T-helper 1 cell treated with Interleukin-12 subunit alpha and Interleukin-12 subunit beta and Interleukin-4 antibody, amounts not matched to agents 30 μg/mL and 1 μg/mL, for 36 hours (primary cell): Measurements from ENCODE around the gene CAMK1D.

Source experiments
- H3K27ac Mint-ChIP-seq: one replicate; pipeline ENCODE4 v1.8.0; 2021; ENCODE audit warnings: mild to moderate bottlenecking, mixed read lengths
- H3K27me3 Mint-ChIP-seq: one replicate; pipeline ENCODE4 v1.8.0; 2021; ENCODE audit warnings: low read depth, mixed read lengths
- H3K36me3 Mint-ChIP-seq: one replicate; pipeline ENCODE4 v1.8.0; 2021; ENCODE audit warnings: low read depth, mixed read lengths
- H3K4me1 Mint-ChIP-seq: one replicate; pipeline ENCODE4 v1.8.0; 2021; ENCODE audit warnings: low read depth, mixed read lengths
- H3K4me3 Mint-ChIP-seq: one replicate; pipeline ENCODE4 v1.8.0; 2021; ENCODE audit warnings: mild to moderate bottlenecking, moderate library complexity, mixed read lengths
- H3K9me3 Mint-ChIP-seq: one replicate; pipeline ENCODE4 v1.8.0; 2021; ENCODE audit warnings: mixed read lengths

Gene CAMK1D

GRCh38 chr10:12394241-12395033 is 45.1 kb downstream of the CAMK1D start:
- Mint-ChIP-seq H3K27ac (no peak overlapping the region), H3K4me1 (peaks cover 4% of the 10 kb centered on the region), H3K27me3 (peaks cover 4% of the 10 kb centered on the region), H3K36me3 (no peaks in the 10 kb centered on the region), H3K9me3 (no peaks in the 10 kb centered on the region), H3K4me3 (no peak overlapping the region)

- no peaks in the 10 kb centered on the region for H3K27me3 Mint-ChIP-seq
- H3K4me3 Mint-ChIP-seq: no peak overlapping the region
- no peaks in the 10 kb centered on the region for H3K36me3 Mint-ChIP-seq
- H3K4me1 Mint-ChIP-seq: no peaks in the 10 kb centered on the region
- H3K9me3 Mint-ChIP-seq: no peaks in the 10 kb centered on the region
- H3K27ac Mint-ChIP-seq: no peak overlapping the region
Measured at GRCh38 chr10:12396093-12396492, 46.7 kb downstream of the CAMK1D start.

- no peaks in the 10 kb centered on the region for H3K9me3 Mint-ChIP-seq
- no peak overlapping the region for H3K4me3 Mint-ChIP-seq
- H3K36me3 Mint-ChIP-seq: no peaks in the 10 kb centered on the region
- H3K27ac Mint-ChIP-seq: no peak overlapping the region
- no peaks in the 10 kb centered on the region for H3K4me1 Mint-ChIP-seq
- H3K27me3 Mint-ChIP-seq: no peaks in the 10 kb centered on the region
Measured at GRCh38 chr10:12396567-12396966, 47.2 kb downstream of the CAMK1D start.

- no peaks in the 10 kb centered on the region for H3K27me3 Mint-ChIP-seq
- H3K4me3 Mint-ChIP-seq: no peak overlapping the region
- no peaks in the 10 kb centered on the region for H3K9me3 Mint-ChIP-seq
- no peaks in the 10 kb centered on the region for H3K4me1 Mint-ChIP-seq
- H3K27ac Mint-ChIP-seq: no peak overlapping the region
- H3K36me3 Mint-ChIP-seq: no peaks in the 10 kb centered on the region
Measured at GRCh38 chr10:12397147-12397896, 48.0 kb downstream of the CAMK1D start.

GRCh38 chr10:12397941-12398340 is 48.6 kb downstream of the CAMK1D start:
- H3K9me3 Mint-ChIP-seq: no peaks in the 10 kb centered on the region

GRCh38 chr10:12400266-12400931 is 51.1 kb downstream of the CAMK1D start:
- H3K27ac Mint-ChIP-seq: no peak overlapping the region

More at GRCh38 chr10:12397941-12398340, 48.6 kb downstream of the CAMK1D start:
- no peaks in the 10 kb centered on the region for H3K27me3 Mint-ChIP-seq
- no peak overlapping the region for H3K27ac Mint-ChIP-seq
- H3K4me1 Mint-ChIP-seq: peaks cover 3% of the 10 kb centered on the region
- H3K36me3 Mint-ChIP-seq: no peaks in the 10 kb centered on the region
- no peak overlapping the region for H3K4me3 Mint-ChIP-seq

GRCh38 chr10:12401466-12401865 is 52.1 kb downstream of the CAMK1D start:
- H3K36me3 Mint-ChIP-seq: no peaks in the 10 kb centered on the region
- no peaks in the 10 kb centered on the region for H3K9me3 Mint-ChIP-seq
- no peak overlapping the region for H3K4me3 Mint-ChIP-seq
- H3K27me3 Mint-ChIP-seq: no peaks in the 10 kb centered on the region
- H3K4me1 Mint-ChIP-seq: peaks cover 15% of the 10 kb centered on the region
- no peak overlapping the region for H3K27ac Mint-ChIP-seq

More at GRCh38 chr10:12400266-12400931, 51.1 kb downstream of the CAMK1D start:
- H3K4me3 Mint-ChIP-seq: no peak overlapping the region
- H3K9me3 Mint-ChIP-seq: no peaks in the 10 kb centered on the region
- H3K4me1 Mint-ChIP-seq: peaks cover 14% of the 10 kb centered on the region
- no peaks in the 10 kb centered on the region for H3K36me3 Mint-ChIP-seq
- H3K27me3 Mint-ChIP-seq: no peaks in the 10 kb centered on the region

GRCh38 chr10:12403119-12403518 is 53.8 kb downstream of the CAMK1D start:
- Mint-ChIP-seq H3K36me3 (no peaks in the 10 kb centered on the region), H3K4me3 (no peak overlapping the region), H3K27me3 (peaks cover 9% of the 10 kb centered on the region), H3K4me1 (peaks cover 20% of the 10 kb centered on the region), H3K9me3 (no peaks in the 10 kb centered on the region), H3K27ac (no peak overlapping the region)

- peaks cover 9% of the 10 kb centered on the region for H3K27me3 Mint-ChIP-seq
- peaks cover 26% of the 10 kb centered on the region for H3K4me1 Mint-ChIP-seq
- no peaks in the 10 kb centered on the region for H3K36me3 Mint-ChIP-seq
- H3K9me3 Mint-ChIP-seq: no peaks in the 10 kb centered on the region
- H3K4me3 Mint-ChIP-seq: no peak overlapping the region
- no peak overlapping the region for H3K27ac Mint-ChIP-seq
Measured at GRCh38 chr10:12405342-12406320, 56.3 kb downstream of the CAMK1D start.

DNA sequence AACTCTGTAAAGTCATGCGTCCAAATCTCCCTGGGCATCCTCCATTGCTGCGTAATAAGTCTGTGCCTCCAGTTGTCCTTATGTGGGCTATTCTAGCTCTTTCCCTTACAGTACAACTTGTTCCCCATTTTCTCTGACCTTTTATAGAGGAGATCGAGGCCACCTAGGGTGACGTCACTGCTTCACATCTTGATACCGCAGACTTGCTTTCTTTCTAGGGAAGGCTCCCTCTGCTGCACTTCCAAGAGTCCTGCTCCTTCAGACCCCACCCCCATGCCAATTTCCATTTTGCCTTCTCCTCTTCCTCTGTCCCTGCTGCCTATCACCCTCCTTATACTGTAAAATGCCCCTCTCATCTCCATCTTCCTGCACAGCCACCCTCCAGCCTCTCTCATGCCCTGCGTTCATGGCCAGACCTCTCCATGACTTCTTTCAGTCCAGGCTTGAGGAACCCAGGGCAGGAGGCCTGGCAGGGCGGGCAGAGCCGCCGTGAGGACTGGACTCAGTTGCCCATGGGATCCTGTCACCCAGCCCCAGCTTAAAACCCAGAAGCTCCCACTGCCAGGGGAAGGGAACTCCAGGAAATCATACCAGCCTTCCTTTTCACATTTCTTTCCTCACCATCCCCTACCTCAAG is 57.5 kb downstream of the CAMK1D start:
- H3K27ac Mint-ChIP-seq: no peak overlapping the region
- H3K4me3 Mint-ChIP-seq: no peak overlapping the region
- H3K9me3 Mint-ChIP-seq: no peaks in the 10 kb centered on the region
- peaks cover 9% of the 10 kb centered on the region for H3K27me3 Mint-ChIP-seq
- no peaks in the 10 kb centered on the region for H3K36me3 Mint-ChIP-seq
- peaks cover 26% of the 10 kb centered on the region for H3K4me1 Mint-ChIP-seq

DNA sequence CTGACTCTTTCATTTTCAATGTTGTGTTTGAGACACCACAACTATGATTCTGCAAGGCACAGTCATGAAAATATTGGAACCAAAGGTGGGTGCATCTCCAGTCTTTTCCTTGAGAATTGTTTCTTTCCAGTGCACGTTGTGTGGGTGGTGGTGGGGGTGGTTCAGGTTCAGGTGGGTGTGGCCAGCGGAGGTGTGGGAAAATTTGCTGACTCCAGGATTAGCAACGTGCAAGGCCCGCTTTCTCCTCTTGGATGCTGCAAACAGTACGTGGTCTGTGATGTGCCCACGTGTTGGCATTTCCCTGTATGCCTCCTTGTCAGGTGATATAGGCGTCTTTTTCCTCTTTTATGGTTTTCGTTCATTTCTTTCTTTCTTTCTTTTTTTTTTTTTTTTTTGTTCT is 59.1 kb downstream of the CAMK1D start:
- Mint-ChIP-seq H3K27ac (no peak overlapping the region), H3K4me1 (peaks cover 31% of the 10 kb centered on the region), H3K4me3 (no peak overlapping the region), H3K27me3 (peaks cover 9% of the 10 kb centered on the region), H3K36me3 (peaks cover 3% of the 10 kb centered on the region), H3K9me3 (peaks cover 4% of the 10 kb centered on the region)

GRCh38 chr10:12409161-12409560 is 59.8 kb downstream of the CAMK1D start:
- peaks cover 5% of the 10 kb centered on the region for H3K9me3 Mint-ChIP-seq
- no peak overlapping the region for H3K27ac Mint-ChIP-seq

DNA sequence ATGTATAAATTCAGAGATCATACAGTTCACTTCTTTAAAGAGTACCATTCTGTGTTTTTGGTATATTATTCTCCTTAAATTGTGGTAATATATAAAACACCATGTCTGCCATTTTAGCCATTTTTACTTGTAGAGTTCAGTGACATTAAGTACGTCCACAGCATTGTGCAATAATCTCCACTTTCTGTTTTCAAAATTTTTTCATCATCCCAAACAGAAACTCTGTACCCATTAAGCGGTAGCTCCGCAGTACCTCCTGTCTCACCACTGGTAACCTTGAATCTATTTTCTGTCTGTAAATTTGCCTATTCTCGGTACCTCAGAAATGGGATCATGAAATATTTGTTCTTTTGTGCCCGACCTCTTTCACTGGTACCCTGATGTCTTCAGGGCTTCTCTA is 60.3 kb downstream of the CAMK1D start:
- Mint-ChIP-seq H3K4me3 (no peak overlapping the region), H3K4me1 (peaks cover 27% of the 10 kb centered on the region), H3K9me3 (peaks cover 5% of the 10 kb centered on the region), H3K27ac (no peak overlapping the region), H3K27me3 (peaks cover 9% of the 10 kb centered on the region), H3K36me3 (peaks cover 7% of the 10 kb centered on the region)

More at GRCh38 chr10:12409161-12409560, 59.8 kb downstream of the CAMK1D start:
- Mint-ChIP-seq H3K27me3 (peaks cover 9% of the 10 kb centered on the region), H3K4me3 (no peak overlapping the region), H3K36me3 (peaks cover 4% of the 10 kb centered on the region), H3K4me1 (peaks cover 29% of the 10 kb centered on the region)
